HG03025 (cell line): ENCODE data around the gene MYOZ3.
A peak's percentile ranks its signal among the peaks of the same experiment; 100 is the strongest.

ENCODE experiments used
- ATAC-seq: cut with Tn5 transposase; IDR thresholded peaks from one replicate; pipeline ENCODE4 v1.9.1; 2021; ENCODE audit warnings: mild to moderate bottlenecking, moderate library complexity; ENCODE audit not compliant: unreplicated experiment, low FRiP score

Gene MYOZ3

GRCh38 chr5:150690760-150691159 lies 29.7 kb downstream of the MYOZ3 start:
- no peak for ATAC-seq

GRCh38 chr5:150692276-150692675 lies 31.2 kb downstream of the MYOZ3 start:
- ATAC-seq: no peak

- ATAC-seq: no peak
These were observed 33.6 kb downstream of the MYOZ3 start for GRCh38 chr5:150694612-150695011.

GRCh38 chr5:150700246-150700593 lies 39.2 kb downstream of the MYOZ3 start:
- no peak for ATAC-seq

- peak; percentile 96 for ATAC-seq
These were observed 39.7 kb downstream of the MYOZ3 start, which contains the start of gene RBM22 for GRCh38 chr5:150700594-150701377. RBM22 (minus strand) TSS chr5:150701062; CDS start chr5:150700985, 77 bp downstream.

GRCh38 chr5:150703762-150704161 lies 42.7 kb downstream of the MYOZ3 start:
- no peak for ATAC-seq

- ATAC-seq: no peak
These were observed 45.8 kb downstream of the MYOZ3 start for GRCh38 chr5:150706776-150707390.

- no peak for ATAC-seq
These were observed 49.1 kb downstream of the MYOZ3 start for GRCh38 chr5:150710165-150710564.

- no peak for ATAC-seq
These were observed 62.8 kb downstream of the MYOZ3 start for GRCh38 chr5:150723845-150724244.
